Gastrocnemius medialis (tissue), 4 donors: ENCODE measurements around the gene BPIFB1.

Experiments used
- CTCF ChIP-seq, 5 experiments: fragments of 450-650 bp in 3 of 5; fragments of 200-600 bp in 2 of 5; sonication (generic) in 2 of 5; IDR thresholded peaks in 4 of 5; conservative IDR thresholded peaks in 1 of 5; 1 replicate in 4 of 5; 2 replicates in 1 of 5; pipeline ENCODE4 v1.5.1; 2016 to 2019; ENCODE audit warnings: antibody characterized with exemption in 5 of 5, mild to moderate bottlenecking in 3 of 5, moderate library complexity in 3 of 5
- POLR2A ChIP-seq, 2 donors: fragments of 450-650 bp; IDR thresholded peaks; one replicate each; pipeline ENCODE4 v1.6.1; 2017; ENCODE audit warnings: antibody characterized with exemption in 2 of 2, mild to moderate bottlenecking in 2 of 2, moderate library complexity in 2 of 2

- TF ChIP-seq CTCF (IDR thresholded peaks at IDR 0.05 in 4 of 5, conservative IDR thresholded peaks at IDR 0.05 in 1 of 5), result no peak
- no peak for TF ChIP-seq POLR2A (IDR thresholded peaks at IDR 0.05)
These were observed 21.0 kb downstream of the BPIFB1 start for GRCh38 chr20:33304046-33304445.
